Measurements from ENCODE around the gene WWC2. TPM values are rescaled to one million over a fixed set of nuclear protein-coding genes. Genes with fewer than 3 reads are reported as not detected.
A peak's percentile ranks its signal among the peaks of the same experiment; 100 is the strongest.

WWC2 gene
- total RNA-seq, 1 donor from 2014 or later, result 39.6 TPM

DNA sequence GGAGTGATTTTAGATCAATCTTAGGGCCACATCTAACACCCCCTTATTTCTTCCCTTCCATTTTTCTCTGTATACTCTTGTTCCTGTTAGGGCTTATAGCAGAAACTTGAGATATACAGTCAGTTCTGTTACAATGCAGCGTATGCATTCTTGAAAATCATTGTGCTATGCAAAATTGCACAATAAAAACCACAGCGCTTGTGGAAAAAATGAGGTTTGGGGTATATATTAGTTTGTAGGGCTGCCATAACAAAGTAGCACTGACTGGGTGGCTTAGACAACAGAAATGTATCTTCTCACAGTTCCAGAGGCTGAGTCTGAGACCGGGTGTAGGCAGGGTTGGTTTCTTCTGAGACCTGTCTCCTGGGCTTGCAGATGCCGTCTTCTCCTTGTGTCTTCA is 59.0 kb downstream of the WWC2 start:
- Histone ChIP-seq H3K9me3 (ENCODE audit: low read depth) (no peaks in the 10 kb centered on the region), H2AFZ (replicated peaks) (no peak overlapping the region), H3K9ac (no peak overlapping the region), H4K20me1 (ENCODE audit: low read depth) (peaks cover 28% of the 10 kb centered on the region), H3K4me2 (no peak overlapping the region), H3K36me3 (no peaks in the 10 kb centered on the region), H3F3A (ENCODE audit: low read depth) (peaks cover 12% of the 10 kb centered on the region), H3K79me2 (ENCODE audit: low read depth) (peaks cover 96% of the 10 kb centered on the region), H3K4me1 (peaks cover 23% of the 10 kb centered on the region), H3K27ac (no peak overlapping the region), H3K27me3 (no peaks in the 10 kb centered on the region), H3K4me3 (no peak overlapping the region)
- no peaks in the 10 kb centered on the region for H3K36me3 Mint-ChIP-seq
- peaks cover 2% of the 10 kb centered on the region for H3K27me3 Mint-ChIP-seq (ENCODE audit: insufficient read depth, low read depth)
- DNase-seq (ENCODE audit: low spot score), result no peak
- no peak overlapping the region for H3K27ac Mint-ChIP-seq
- TF ChIP-seq EZH2phosphoT487 (IDR thresholded peaks at IDR 0.05), result no peak
- TF ChIP-seq, protein P1, sequence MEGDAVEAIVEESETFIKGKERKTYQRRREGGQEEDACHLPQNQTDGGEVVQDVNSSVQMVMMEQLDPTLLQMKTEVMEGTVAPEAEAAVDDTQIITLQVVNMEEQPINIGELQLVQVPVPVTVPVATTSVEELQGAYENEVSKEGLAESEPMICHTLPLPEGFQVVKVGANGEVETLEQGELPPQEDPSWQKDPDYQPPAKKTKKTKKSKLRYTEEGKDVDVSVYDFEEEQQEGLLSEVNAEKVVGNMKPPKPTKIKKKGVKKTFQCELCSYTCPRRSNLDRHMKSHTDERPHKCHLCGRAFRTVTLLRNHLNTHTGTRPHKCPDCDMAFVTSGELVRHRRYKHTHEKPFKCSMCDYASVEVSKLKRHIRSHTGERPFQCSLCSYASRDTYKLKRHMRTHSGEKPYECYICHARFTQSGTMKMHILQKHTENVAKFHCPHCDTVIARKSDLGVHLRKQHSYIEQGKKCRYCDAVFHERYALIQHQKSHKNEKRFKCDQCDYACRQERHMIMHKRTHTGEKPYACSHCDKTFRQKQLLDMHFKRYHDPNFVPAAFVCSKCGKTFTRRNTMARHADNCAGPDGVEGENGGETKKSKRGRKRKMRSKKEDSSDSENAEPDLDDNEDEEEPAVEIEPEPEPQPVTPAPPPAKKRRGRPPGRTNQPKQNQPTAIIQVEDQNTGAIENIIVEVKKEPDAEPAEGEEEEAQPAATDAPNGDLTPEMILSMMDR (IDR thresholded peaks at IDR 0.05), result no peak
- no peak for TF ChIP-seq EZH2 (IDR thresholded peaks at IDR 0.05)
- no peak overlapping the region for H3K4me3 Mint-ChIP-seq
- peaks cover 22% of the 10 kb centered on the region for H3K4me1 Mint-ChIP-seq
- no peaks in the 10 kb centered on the region for H3K9me3 Mint-ChIP-seq

DNA sequence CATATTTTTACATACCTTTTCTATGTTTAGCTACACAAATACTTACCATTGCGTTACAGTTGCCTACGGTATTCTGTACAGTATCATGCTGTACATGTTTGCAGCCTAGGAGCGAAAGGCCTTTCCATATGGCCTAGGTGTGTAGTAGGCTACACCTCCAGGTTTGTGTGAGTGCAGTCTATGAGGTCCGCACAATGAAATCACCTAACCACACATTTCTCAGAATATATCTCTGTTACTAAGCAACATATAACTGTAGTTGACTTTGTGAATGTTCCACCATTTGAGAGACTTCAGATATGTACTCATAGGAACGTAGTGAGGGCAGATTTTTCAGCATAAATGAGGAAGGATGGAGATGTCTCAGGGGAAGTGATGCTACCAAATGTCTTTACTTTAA is 62.6 kb downstream of the WWC2 start:
- no peaks in the 10 kb centered on the region for H3K27me3 ChIP-seq
- no peak overlapping the region for H3K27ac ChIP-seq
- H3K79me2 ChIP-seq (ENCODE audit: low read depth), result peaks cover 96% of the 10 kb centered on the region
- H3K4me3 ChIP-seq, result no peak overlapping the region
- H3K4me3 Mint-ChIP-seq, result no peak overlapping the region
- H3K9me3 Mint-ChIP-seq, result no peaks in the 10 kb centered on the region
- no peak overlapping the region for H2AFZ ChIP-seq (replicated peaks)
- H3K4me1 Mint-ChIP-seq, result peaks cover 9% of the 10 kb centered on the region
- no peaks in the 10 kb centered on the region for H3K27me3 Mint-ChIP-seq (ENCODE audit: insufficient read depth, low read depth)
- no peak overlapping the region for H3K9ac ChIP-seq
- H3K4me1 ChIP-seq, result peaks cover 12% of the 10 kb centered on the region
- no peak overlapping the region for H3K4me2 ChIP-seq
- DNase-seq (ENCODE audit: low spot score), result no peak
- no peaks in the 10 kb centered on the region for H3K36me3 ChIP-seq
- TF ChIP-seq EZH2 (IDR thresholded peaks at IDR 0.05) (no peak), EZH2phosphoT487 (IDR thresholded peaks at IDR 0.05) (no peak)
- TF ChIP-seq, protein P1 (IDR thresholded peaks at IDR 0.05), result no peak
- H4K20me1 ChIP-seq (ENCODE audit: low read depth), result peaks cover 24% of the 10 kb centered on the region
- no peaks in the 10 kb centered on the region for H3K9me3 ChIP-seq (ENCODE audit: low read depth)
- H3K36me3 Mint-ChIP-seq, result no peaks in the 10 kb centered on the region
- H3K27ac Mint-ChIP-seq, result no peak overlapping the region
- no peaks in the 10 kb centered on the region for H3F3A ChIP-seq (ENCODE audit: low read depth)

DNA sequence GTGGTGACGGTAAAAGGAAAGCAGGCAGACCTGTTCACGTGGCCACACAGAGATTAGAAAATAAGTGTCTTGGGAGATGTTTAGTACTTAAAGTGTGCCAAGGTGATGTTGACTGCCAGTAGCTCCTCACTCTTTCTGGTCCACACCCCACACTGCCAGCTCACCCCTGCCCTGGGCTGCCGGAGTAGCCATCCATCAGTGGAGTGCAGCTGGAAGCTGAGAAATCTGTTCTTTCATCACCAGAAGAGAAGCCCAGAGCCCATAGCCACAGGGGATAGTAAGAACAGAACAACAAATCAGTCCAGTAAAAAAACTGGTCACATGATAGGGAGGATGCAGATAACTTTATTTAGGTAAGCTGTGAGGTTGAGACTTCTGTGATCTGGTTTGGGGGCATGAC is 64.1 kb downstream of the WWC2 start:
- H3K36me3 Mint-ChIP-seq, result no peaks in the 10 kb centered on the region
- peaks cover 24% of the 10 kb centered on the region for H4K20me1 ChIP-seq (ENCODE audit: low read depth)
- H3K4me1 Mint-ChIP-seq, result peaks cover 9% of the 10 kb centered on the region
- H3K27me3 Mint-ChIP-seq (ENCODE audit: insufficient read depth, low read depth), result no peaks in the 10 kb centered on the region
- peaks cover 3% of the 10 kb centered on the region for H3K9me3 Mint-ChIP-seq
- no peak overlapping the region for H3K4me3 Mint-ChIP-seq
- H3F3A ChIP-seq (ENCODE audit: low read depth), result no peaks in the 10 kb centered on the region
- no peak overlapping the region for H3K4me3 ChIP-seq
- no peak for DNase-seq (ENCODE audit: low spot score)
- H2AFZ ChIP-seq (replicated peaks), result no peak overlapping the region
- peaks cover 12% of the 10 kb centered on the region for H3K4me1 ChIP-seq
- H3K27ac Mint-ChIP-seq, result no peak overlapping the region
- H3K36me3 ChIP-seq, result no peaks in the 10 kb centered on the region
- TF ChIP-seq EZH2 (IDR thresholded peaks at IDR 0.05), result no peak
- no peaks in the 10 kb centered on the region for H3K27me3 ChIP-seq
- H3K27ac ChIP-seq, result no peak overlapping the region
- H3K79me2 ChIP-seq (ENCODE audit: low read depth), result peaks cover 96% of the 10 kb centered on the region
- H3K4me2 ChIP-seq, result no peak overlapping the region
- no peak overlapping the region for H3K9ac ChIP-seq
- H3K9me3 ChIP-seq (ENCODE audit: low read depth), result no peaks in the 10 kb centered on the region

- Histone ChIP-seq H3K79me2 (ENCODE audit: low read depth) (peaks cover 92% of the 10 kb centered on the region), H3K9me3 (ENCODE audit: low read depth) (no peaks in the 10 kb centered on the region), H2AFZ (replicated peaks) (no peak overlapping the region), H3F3A (ENCODE audit: low read depth) (peaks cover 4% of the 10 kb centered on the region), H3K27me3 (no peaks in the 10 kb centered on the region), H3K36me3 (no peaks in the 10 kb centered on the region), H3K4me2 (no peak overlapping the region), H4K20me1 (ENCODE audit: low read depth) (peaks cover 27% of the 10 kb centered on the region), H3K4me1 (peaks cover 14% of the 10 kb centered on the region), H3K27ac (no peak overlapping the region), H3K4me3 (no peak overlapping the region), H3K9ac (no peak overlapping the region)
- Mint-ChIP-seq H3K27me3 (ENCODE audit: insufficient read depth, low read depth) (no peaks in the 10 kb centered on the region), H3K9me3 (peaks cover 3% of the 10 kb centered on the region), H3K4me3 (no peak overlapping the region), H3K4me1 (peaks cover 10% of the 10 kb centered on the region), H3K27ac (peak overlapping the region; percentile 23), H3K36me3 (no peaks in the 10 kb centered on the region)
- DNase-seq (ENCODE audit: low spot score), result no peak
- TF ChIP-seq EZH2 (IDR thresholded peaks at IDR 0.05) (no peak), EZH2phosphoT487 (IDR thresholded peaks at IDR 0.05) (no peak)
- TF ChIP-seq, protein P1 (IDR thresholded peaks at IDR 0.05), result no peak
Observed at GRCh38 chr4:183164963-183165362, 65.9 kb downstream of the WWC2 start.
